ENCODE results near the gene SLC9A8. TPM values are rescaled to one million over a fixed set of nuclear protein-coding genes. Genes with fewer than 3 reads are reported as not detected.
A peak's percentile ranks its signal among the peaks of the same experiment; 100 is the strongest.

Gene SLC9A8
- total and polyA plus RNA-seq, 4 donors = 7.8 to 21.1 (median 14.4) TPM

DNA sequence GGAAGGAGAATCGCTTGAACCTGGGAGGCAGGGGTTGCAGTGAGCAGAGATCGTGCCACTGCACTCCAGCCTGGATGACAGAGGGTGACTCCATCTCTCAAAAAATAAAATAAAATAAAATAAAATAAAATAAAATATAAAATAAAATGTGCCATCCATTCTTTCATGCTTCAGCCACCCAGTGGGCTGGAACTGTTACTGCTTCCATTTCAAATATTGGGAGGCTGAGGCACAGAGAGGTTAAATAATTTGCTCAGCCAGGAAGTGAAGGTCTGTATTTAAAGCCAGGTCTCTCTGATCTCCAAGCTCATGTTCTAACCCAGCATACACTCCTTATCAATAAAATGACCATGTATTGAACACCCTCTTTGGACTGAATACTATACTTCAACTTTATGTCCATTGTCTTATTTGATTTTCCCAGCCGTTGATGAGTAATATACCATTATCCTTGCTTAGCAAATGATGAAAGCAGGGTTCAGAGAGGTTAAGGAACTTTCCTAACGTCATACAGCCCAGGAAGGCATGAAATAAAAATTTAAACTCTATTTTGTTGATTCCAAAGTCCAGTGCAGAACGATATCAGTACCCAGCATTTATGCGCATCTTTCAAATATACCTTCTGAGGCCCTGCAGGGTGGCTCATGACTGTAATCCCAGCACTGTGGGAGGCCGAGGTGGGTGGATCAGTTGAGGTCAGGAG lies 25.8 kb upstream of the SLC9A8 start:
- no peaks in the 10 kb centered on the region for H3K27me3 ChIP-seq (ENCODE audit: control insufficient read depth in 3 of 3, insufficient read depth in 3 of 3, low read length in 2 of 3)
- H3K4me3 ChIP-seq = no peak overlapping the region
- no peak for ATAC-seq (ENCODE audit: insufficient read depth, low FRiP score)
- no peak overlapping the region for H3K9ac ChIP-seq (ENCODE audit: insufficient read depth in 1 of 2, low read length in 2 of 2)
- WGBS, 2 donors = 83 to 89% methylated on average over 7 of the region's 7 CpGs
- no peak for DNase-seq
- H3K4me1 ChIP-seq (ENCODE audit: control insufficient read depth in 5 of 5, insufficient read depth in 5 of 5, low read length in 5 of 5) = peaks cover 0 to 13% (median 0%) of the 10 kb centered on the region in 5 donors
- no peaks in the 10 kb centered on the region for H3K36me3 ChIP-seq (ENCODE audit: control insufficient read depth in 4 of 4, insufficient read depth in 4 of 4, low read length in 4 of 4)
- no peak overlapping the region for H3K27ac ChIP-seq (ENCODE audit: low read depth in 1 of 2, low read length in 1 of 2)
- TF ChIP-seq, protein P1, sequence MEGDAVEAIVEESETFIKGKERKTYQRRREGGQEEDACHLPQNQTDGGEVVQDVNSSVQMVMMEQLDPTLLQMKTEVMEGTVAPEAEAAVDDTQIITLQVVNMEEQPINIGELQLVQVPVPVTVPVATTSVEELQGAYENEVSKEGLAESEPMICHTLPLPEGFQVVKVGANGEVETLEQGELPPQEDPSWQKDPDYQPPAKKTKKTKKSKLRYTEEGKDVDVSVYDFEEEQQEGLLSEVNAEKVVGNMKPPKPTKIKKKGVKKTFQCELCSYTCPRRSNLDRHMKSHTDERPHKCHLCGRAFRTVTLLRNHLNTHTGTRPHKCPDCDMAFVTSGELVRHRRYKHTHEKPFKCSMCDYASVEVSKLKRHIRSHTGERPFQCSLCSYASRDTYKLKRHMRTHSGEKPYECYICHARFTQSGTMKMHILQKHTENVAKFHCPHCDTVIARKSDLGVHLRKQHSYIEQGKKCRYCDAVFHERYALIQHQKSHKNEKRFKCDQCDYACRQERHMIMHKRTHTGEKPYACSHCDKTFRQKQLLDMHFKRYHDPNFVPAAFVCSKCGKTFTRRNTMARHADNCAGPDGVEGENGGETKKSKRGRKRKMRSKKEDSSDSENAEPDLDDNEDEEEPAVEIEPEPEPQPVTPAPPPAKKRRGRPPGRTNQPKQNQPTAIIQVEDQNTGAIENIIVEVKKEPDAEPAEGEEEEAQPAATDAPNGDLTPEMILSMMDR (IDR thresholded peaks at IDR 0.05; ENCODE audit: control extremely low read depth, extremely low read depth) = no peak
- no peaks in the 10 kb centered on the region for H3K9me3 ChIP-seq (ENCODE audit: control insufficient read depth in 4 of 4, insufficient read depth in 3 of 4, low read length in 3 of 4)

DNA sequence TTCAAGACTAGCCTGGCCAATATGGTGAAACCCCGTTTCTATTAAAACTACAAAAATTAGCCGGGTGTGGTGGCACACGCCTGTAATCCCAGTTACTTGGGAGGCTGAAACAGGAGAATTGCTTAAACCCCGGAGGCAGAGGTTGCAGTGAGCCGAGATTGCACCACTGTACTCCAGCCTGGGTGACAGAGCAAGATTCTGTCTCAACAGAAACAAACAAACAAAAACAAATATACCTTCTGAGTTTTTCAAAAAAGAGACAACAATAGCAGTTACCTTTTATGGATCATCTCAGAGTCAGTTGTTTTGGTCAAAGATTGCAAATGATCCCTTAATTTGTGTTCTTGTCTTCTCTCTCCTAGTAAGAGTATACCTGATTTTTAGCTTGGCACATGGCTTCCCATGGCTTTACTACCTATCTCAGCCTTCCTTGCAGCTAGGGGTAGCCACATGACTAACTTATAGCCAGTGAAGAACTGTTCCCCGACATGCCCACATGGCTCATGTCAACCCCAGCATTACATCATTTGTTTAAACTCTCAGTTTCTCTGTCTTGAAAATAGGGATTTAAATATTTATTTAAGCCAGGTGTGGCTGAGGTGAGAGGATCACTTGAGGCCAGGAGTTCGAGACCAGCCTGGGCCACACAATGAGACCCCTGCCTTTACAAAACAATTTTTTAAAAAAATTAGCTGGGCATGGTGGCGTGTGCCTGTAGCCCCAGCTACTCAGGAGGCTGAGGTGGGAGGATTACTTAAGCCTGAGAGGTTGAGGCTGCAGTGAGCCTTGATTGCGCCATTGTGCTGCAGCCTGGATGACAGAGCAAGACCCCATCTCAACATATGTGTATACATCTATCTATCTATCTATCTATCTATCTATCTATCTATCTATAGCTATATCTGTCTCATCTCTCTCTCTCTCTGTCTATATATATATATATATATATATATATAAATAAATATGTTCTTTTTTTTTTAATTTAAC lies 25.0 kb upstream of the SLC9A8 start:
- no peaks in the 10 kb centered on the region for H3K27me3 ChIP-seq (ENCODE audit: control insufficient read depth in 3 of 3, insufficient read depth in 3 of 3, low read length in 2 of 3)
- H3K27ac ChIP-seq (ENCODE audit: low read depth in 1 of 2, low read length in 1 of 2) = no peak overlapping the region
- 69 to 86% methylated on average over 9 of the region's 9 CpGs for WGBS, 2 donors

DNA sequence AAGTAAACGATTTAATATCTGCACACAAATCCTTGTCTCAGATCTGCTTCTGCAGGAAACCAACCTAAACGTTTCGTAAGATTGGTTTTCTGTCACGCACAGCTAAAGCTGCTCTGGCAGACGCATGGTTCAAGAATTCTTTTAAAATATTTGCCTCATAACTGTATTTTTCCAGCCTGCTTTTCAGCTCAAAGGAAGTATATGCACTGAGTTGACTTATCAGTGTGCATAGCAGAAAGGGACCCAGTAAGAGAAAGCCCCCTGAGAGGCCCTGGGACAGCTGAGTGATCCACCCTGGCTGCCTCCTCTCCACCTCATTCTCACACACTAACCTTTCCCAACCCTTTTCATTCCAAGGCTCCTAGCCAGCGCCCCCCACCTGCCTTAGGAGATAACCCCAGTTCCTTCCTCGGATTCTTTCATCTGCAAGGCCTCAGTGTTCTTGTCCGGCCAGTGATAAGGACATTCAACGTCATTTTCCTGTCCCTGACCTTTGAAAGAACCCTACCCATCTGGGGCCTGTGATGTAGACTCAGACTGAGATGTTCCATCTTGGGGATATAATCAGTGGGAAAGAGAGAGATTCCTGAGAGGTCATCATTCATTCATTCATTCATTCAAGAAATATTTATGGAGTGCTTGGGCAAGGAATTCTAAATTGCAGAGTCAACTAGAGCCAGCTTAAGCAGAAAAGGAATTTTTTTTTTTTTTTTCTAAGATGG lies 22.4 kb upstream of the SLC9A8 start:
- H3K4me3 ChIP-seq = no peak overlapping the region
- H3K27me3 ChIP-seq (ENCODE audit: control insufficient read depth in 3 of 3, insufficient read depth in 3 of 3, low read length in 2 of 3) = no peaks in the 10 kb centered on the region
- ATAC-seq (ENCODE audit: insufficient read depth, low FRiP score) (no peak), DNase-seq (peak in 1 of 3 donors; percentile 46)
- H3K36me3 ChIP-seq (ENCODE audit: control insufficient read depth in 4 of 4, insufficient read depth in 4 of 4, low read length in 4 of 4) = no peaks in the 10 kb centered on the region
- peak overlapping the region; percentile 26 to 92 for H3K27ac ChIP-seq (ENCODE audit: low read depth in 1 of 2, low read length in 1 of 2)
- no peaks in the 10 kb centered on the region for H3K9me3 ChIP-seq (ENCODE audit: control insufficient read depth in 4 of 4, insufficient read depth in 3 of 4, low read length in 3 of 4)
- 25 to 34% methylated on average over 9 of the region's 9 CpGs for WGBS, 2 donors
- TF ChIP-seq, protein P1 (IDR thresholded peaks at IDR 0.05; ENCODE audit: control extremely low read depth, extremely low read depth) = no peak
- H3K9ac ChIP-seq (ENCODE audit: insufficient read depth in 1 of 2, low read length in 2 of 2) = no peak overlapping the region
- peaks cover 0 to 17% (median 0%) of the 10 kb centered on the region in 5 donors for H3K4me1 ChIP-seq (ENCODE audit: control insufficient read depth in 5 of 5, insufficient read depth in 5 of 5, low read length in 5 of 5)

More for the DNA sequence above, 25.0 kb upstream of the SLC9A8 start:
- Histone ChIP-seq H3K9ac (ENCODE audit: insufficient read depth in 1 of 2, low read length in 2 of 2) (no peak overlapping the region), H3K36me3 (ENCODE audit: control insufficient read depth in 4 of 4, insufficient read depth in 4 of 4, low read length in 4 of 4) (no peaks in the 10 kb centered on the region), H3K4me1 (ENCODE audit: control insufficient read depth in 5 of 5, insufficient read depth in 5 of 5, low read length in 5 of 5) (peaks cover 0 to 15% (median 0%) of the 10 kb centered on the region in 5 donors), H3K4me3 (no peak overlapping the region), H3K9me3 (ENCODE audit: control insufficient read depth in 4 of 4, insufficient read depth in 3 of 4, low read length in 3 of 4) (no peaks in the 10 kb centered on the region)
- ATAC-seq (ENCODE audit: insufficient read depth, low FRiP score) (no peak), DNase-seq (no peak)
- TF ChIP-seq, protein P1 (IDR thresholded peaks at IDR 0.05; ENCODE audit: control extremely low read depth, extremely low read depth) = no peak
